Calu3 (cell line): ENCODE data around the gene INSIG1. TPM values are rescaled to one million over a fixed set of nuclear protein-coding genes. Genes with fewer than 3 reads are reported as not detected.

Source experiments
- BruUV-seq: library from RNA; stranded (reverse); fragments of 400-500 nt; replicated peaks from 2 replicates; lab custom pipeline; 2021; lab: Mats Ljungman, UMichigan
- CTCF ChIA-PET: fragments of 300-600 bp; sonication (Branson Sonifier 250); formaldehyde crosslinking; loops from one replicate; lab custom pipeline; 2022; ENCODE audit warnings: antibody characterized with exemption; lab: Charles Lee
- DNase-seq: peaks from one replicate; pipeline ENCODE4 v3.0.0; 2022
- H3K27ac Mint-ChIP-seq: one replicate; pipeline ENCODE4 v1.8.0; 2022; ENCODE audit warnings: mixed read lengths; ENCODE audit not compliant: unreplicated experiment
- H3K27me3 Mint-ChIP-seq: one replicate; pipeline ENCODE4 v1.8.0; 2022; ENCODE audit warnings: mixed read lengths; ENCODE audit not compliant: unreplicated experiment
- H3K36me3 Mint-ChIP-seq: one replicate; pipeline ENCODE4 v1.8.0; 2022; ENCODE audit warnings: mild to moderate bottlenecking, moderate library complexity, mixed read lengths; ENCODE audit not compliant: insufficient read depth, unreplicated experiment
- H3K4me1 Mint-ChIP-seq: one replicate; pipeline ENCODE4 v1.8.0; 2022; ENCODE audit warnings: mild to moderate bottlenecking, low read depth, mixed read lengths; ENCODE audit not compliant: unreplicated experiment
- H3K4me3 Mint-ChIP-seq: one replicate; pipeline ENCODE4 v1.8.0; 2022; ENCODE audit warnings: mild to moderate bottlenecking, low read depth, moderate library complexity, mixed read lengths; ENCODE audit not compliant: unreplicated experiment
- H3K9me3 Mint-ChIP-seq: one replicate; pipeline ENCODE4 v1.8.0; 2022; ENCODE audit warnings: low read depth, mixed read lengths; ENCODE audit not compliant: unreplicated experiment
- intact Hi-C: fragments of 100-400 bp; cut with micrococcal nuclease; formaldehyde crosslinking; loops from one replicate; pipeline ENCODE4 v1.10.0; 2022; ENCODE audit not compliant: unreplicated experiment
- total RNA-seq: library from RNA; stranded (reverse); gene quantifications from 2 replicates; pipeline ENCODE4 v1.2.3, GENCODE V29; 2022
- TF ChIP-seq, protein P1 (sequence below): fragments of 200-600 bp; IDR thresholded peaks from one replicate; pipeline ENCODE4 v1.8.0; 2022; ENCODE audit warnings: antibody characterized with exemption; ENCODE audit not compliant: unreplicated experiment

The INSIG1 gene
- total RNA-seq, 1 experiment from 2014 or later, result 71.3 TPM

GRCh38 chr7:155259866-155260497 is 37.7 kb upstream of the INSIG1 start:
- H3K27ac Mint-ChIP-seq, result no peak overlapping the region
- TF ChIP-seq, protein P1, sequence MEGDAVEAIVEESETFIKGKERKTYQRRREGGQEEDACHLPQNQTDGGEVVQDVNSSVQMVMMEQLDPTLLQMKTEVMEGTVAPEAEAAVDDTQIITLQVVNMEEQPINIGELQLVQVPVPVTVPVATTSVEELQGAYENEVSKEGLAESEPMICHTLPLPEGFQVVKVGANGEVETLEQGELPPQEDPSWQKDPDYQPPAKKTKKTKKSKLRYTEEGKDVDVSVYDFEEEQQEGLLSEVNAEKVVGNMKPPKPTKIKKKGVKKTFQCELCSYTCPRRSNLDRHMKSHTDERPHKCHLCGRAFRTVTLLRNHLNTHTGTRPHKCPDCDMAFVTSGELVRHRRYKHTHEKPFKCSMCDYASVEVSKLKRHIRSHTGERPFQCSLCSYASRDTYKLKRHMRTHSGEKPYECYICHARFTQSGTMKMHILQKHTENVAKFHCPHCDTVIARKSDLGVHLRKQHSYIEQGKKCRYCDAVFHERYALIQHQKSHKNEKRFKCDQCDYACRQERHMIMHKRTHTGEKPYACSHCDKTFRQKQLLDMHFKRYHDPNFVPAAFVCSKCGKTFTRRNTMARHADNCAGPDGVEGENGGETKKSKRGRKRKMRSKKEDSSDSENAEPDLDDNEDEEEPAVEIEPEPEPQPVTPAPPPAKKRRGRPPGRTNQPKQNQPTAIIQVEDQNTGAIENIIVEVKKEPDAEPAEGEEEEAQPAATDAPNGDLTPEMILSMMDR, result no peak
- no TSS peak for BruUV-seq
- no peak for DNase-seq
- H3K4me1 Mint-ChIP-seq, result no peaks in the 10 kb centered on the region
- no peak overlapping the region for H3K4me3 Mint-ChIP-seq
- CTCF ChIA-PET, result interaction anchor here (0.7 to 1.0 kb wide), 2 partner anchors 18 to 29 kb away, joined by 3 read pairs; no protein-coding TSS in a partner anchor
- H3K9me3 Mint-ChIP-seq, result no peaks in the 10 kb centered on the region
- H3K36me3 Mint-ChIP-seq, result no peaks in the 10 kb centered on the region
- peaks cover 1% of the 10 kb centered on the region for H3K27me3 Mint-ChIP-seq
- intact Hi-C loops, result no loop called here

DNA sequence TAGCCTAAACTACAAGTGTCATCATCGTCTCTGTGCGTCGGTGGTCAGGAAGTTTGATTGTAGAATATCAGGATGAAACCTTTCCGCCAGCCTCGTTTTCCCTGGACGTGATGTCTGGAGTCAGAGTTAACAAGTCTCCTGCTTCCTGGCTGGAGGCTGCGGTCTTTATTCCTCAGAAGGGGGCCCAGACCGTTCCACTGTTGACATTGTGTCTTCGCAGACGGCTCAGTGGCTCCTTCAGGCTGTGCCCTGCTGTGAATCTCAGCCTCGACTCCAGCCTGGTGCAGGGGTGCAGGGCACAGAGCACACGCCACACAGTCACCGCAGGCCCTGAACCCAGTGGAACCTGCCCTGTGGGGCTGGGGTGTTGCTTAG is 37.2 kb upstream of the INSIG1 start:
- H3K4me1 Mint-ChIP-seq, result no peaks in the 10 kb centered on the region
- no peak for DNase-seq
- H3K27me3 Mint-ChIP-seq, result no peaks in the 10 kb centered on the region
- no peaks in the 10 kb centered on the region for H3K9me3 Mint-ChIP-seq
- BruUV-seq, result no TSS peak
- TF ChIP-seq, protein P1, result no peak
- no peaks in the 10 kb centered on the region for H3K36me3 Mint-ChIP-seq
- CTCF ChIA-PET, result interaction anchor here (1.0 kb wide), 1 partner anchor 29 kb away, joined by 3 read pairs; no protein-coding TSS in a partner anchor
- H3K27ac Mint-ChIP-seq, result no peak overlapping the region
- no peak overlapping the region for H3K4me3 Mint-ChIP-seq
- intact Hi-C loops, result no loop called here

- TF ChIP-seq, protein P1, result no peak
- no peak for DNase-seq
- CTCF ChIA-PET, result no interaction called here
- Mint-ChIP-seq H3K27me3 (no peaks in the 10 kb centered on the region), H3K27ac (no peak overlapping the region), H3K4me1 (no peaks in the 10 kb centered on the region), H3K36me3 (no peaks in the 10 kb centered on the region), H3K4me3 (no peak overlapping the region), H3K9me3 (no peaks in the 10 kb centered on the region)
- no TSS peak for BruUV-seq
- intact Hi-C loops, result no loop called here
Measured at GRCh38 chr7:155261031-155261985, 36.4 kb upstream of the INSIG1 start.

GRCh38 chr7:155262031-155262430 is 35.6 kb upstream of the INSIG1 start:
- intact Hi-C loops, result no loop called here
- no peak for DNase-seq
- Mint-ChIP-seq H3K36me3 (no peaks in the 10 kb centered on the region), H3K27me3 (no peaks in the 10 kb centered on the region), H3K4me3 (no peak overlapping the region), H3K27ac (no peak overlapping the region), H3K9me3 (no peaks in the 10 kb centered on the region), H3K4me1 (no peaks in the 10 kb centered on the region)
- CTCF ChIA-PET, result interaction anchor here (0.6 kb wide), 1 partner anchor 300 kb away, joined by 3 read pairs; no protein-coding TSS in a partner anchor
- TF ChIP-seq, protein P1, result no peak
- no TSS peak for BruUV-seq
